ENCODE measurements around the gene TMEM273. TPM values are rescaled to one million over a fixed set of nuclear protein-coding genes. Genes with fewer than 3 reads are reported as not detected.

The TMEM273 gene
- total and polyA plus RNA-seq, 10 of the 15 experiments (the other 5 are each of a cell fraction or from before 2014, with no cell fraction given) = 10.3 to 46.3 (median 26.4) TPM

- intact Hi-C loops (cut with micrococcal nuclease; ENCODE audit: unreplicated experiment) = no loop called here
- 87% methylated on average over 9 of the region's 14 CpGs for WGBS (ENCODE audit: insufficient coverage, insufficient replicate concordance, low lambda C conversion rate, missing lambda C conversion rate)
- DNase-seq (ENCODE audit: low read depth, low spot score) (no peak), FAIRE-seq (no peak), ATAC-seq (no peak)
- POLR2A ChIA-PET = no interaction called here
- Histone ChIP-seq H3K4me1 (ENCODE audit: control insufficient read depth, insufficient read depth, low read length) (peaks cover 3% of the 10 kb centered on the region), H3K27me3 (replicated peaks in 1 of 2; ENCODE audit: control insufficient read depth in 2 of 2, insufficient read depth in 2 of 2, low read length in 1 of 2) (no peaks in the 10 kb centered on the region), H2AFZ (ENCODE audit: control insufficient read depth, low read depth, low read length) (no peak overlapping the region), H3K27ac (ENCODE audit: control insufficient read depth, insufficient read depth) (no peak overlapping the region), H3K4me2 (ENCODE audit: control insufficient read depth, insufficient read depth) (no peak overlapping the region), H3K9me3 (replicated peaks; ENCODE audit: control insufficient read depth, insufficient read depth, low read length) (no peaks in the 10 kb centered on the region), H3K9ac (ENCODE audit: control insufficient read depth, insufficient read depth, low read length) (no peak overlapping the region), H3K79me2 (ENCODE audit: control insufficient read depth, insufficient read depth, low read length) (no peaks in the 10 kb centered on the region), H3K36me3 (ENCODE audit: control insufficient read depth in 2 of 2, insufficient read depth in 2 of 2, low read length in 1 of 2) (peaks cover 0 to 4% of the 10 kb centered on the region in 2 experiments; a peak in 2 of 4 replicates), H4K20me1 (ENCODE audit: control insufficient read depth, insufficient read depth) (no peaks in the 10 kb centered on the region; the same call in 1 of the 2 replicates), H3K4me3 (no peak overlapping the region)
- CTCF ChIA-PET = interaction anchor here (0.7 to 2.2 kb wide), 4 partner anchors 13 to 509 kb away, joined by 3 to 6 read pairs (median 4); no protein-coding TSS in a partner anchor
- no TSS peak for BruUV-seq (replicated peaks)
- SMC1A ChIA-PET (ENCODE audit: uncharacterized antibody, unreplicated experiment) = no interaction called here
- RAD21 ChIA-PET (ENCODE audit: unreplicated experiment) = no interaction called here
- in situ Hi-C loops (cut with MboI) = no loop called here
- TF ChIP-seq BCL3 (IDR thresholded peaks at IDR 0.05; ENCODE audit: borderline replicate concordance, insufficient read depth, low read depth, low read length, poor library complexity, severe bottlenecking) (no peak), CHD2 (IDR thresholded peaks at IDR 0.05; ENCODE audit: borderline replicate concordance, low read depth, low read length) (no peak), SP1 (IDR thresholded peaks at IDR 0.05; ENCODE audit: low read depth, low read length) (no peak)
Measured at GRCh38 chr10:49166484-49167400, 21.4 kb downstream of the TMEM273 start.

All from GM12878 (cell line).